GM18502 (cell line): ENCODE results near the gene MAP4K3.
"Not testable (repeated sequence)": the region's sequence is repeated elsewhere in the genome, so short reads cannot be mapped to it uniquely, and the experiment has no call there.

Experiments
- ATAC-seq: cut with Tn5 transposase; IDR thresholded peaks from one replicate; pipeline ENCODE4 v1.9.1; 2021; ENCODE audit warnings: mild to moderate bottlenecking; ENCODE audit not compliant: unreplicated experiment, poor library complexity

Gene MAP4K3

GRCh38 chr2:39413063-39413737 is 23.9 kb downstream of the MAP4K3 start:
- ATAC-seq, result peak; percentile 58

GRCh38 chr2:39411181-39411944 is 25.7 kb downstream of the MAP4K3 start:
- ATAC-seq, result no peak

GRCh38 chr2:39409697-39410389 is 27.2 kb downstream of the MAP4K3 start:
- no peak for ATAC-seq

GRCh38 chr2:39408351-39409136 is 28.5 kb downstream of the MAP4K3 start:
- peak; percentile 63 for ATAC-seq

- ATAC-seq, result no peak
These were observed 29.4 kb downstream of the MAP4K3 start for GRCh38 chr2:39407516-39408296.

- no peak for ATAC-seq
These were observed 31.7 kb downstream of the MAP4K3 start for GRCh38 chr2:39405364-39405763.

- peak; percentile 70 for ATAC-seq
These were observed 33.8 kb downstream of the MAP4K3 start for GRCh38 chr2:39403311-39403710.

GRCh38 chr2:39401319-39401718 is 35.8 kb downstream of the MAP4K3 start:
- no peak for ATAC-seq

- no peak for ATAC-seq
These were observed 37.5 kb downstream of the MAP4K3 start for GRCh38 chr2:39399570-39399969.

GRCh38 chr2:39395313-39395712 is 41.8 kb downstream of the MAP4K3 start:
- no peak for ATAC-seq

GRCh38 chr2:39394516-39394961 is 42.5 kb downstream of the MAP4K3 start:
- no peak for ATAC-seq

GRCh38 chr2:39392672-39393071 is 44.4 kb downstream of the MAP4K3 start:
- no peak for ATAC-seq

- no peak for ATAC-seq
These were observed 46.9 kb downstream of the MAP4K3 start for GRCh38 chr2:39390216-39390615.

GRCh38 chr2:39386064-39386463 is 51.0 kb downstream of the MAP4K3 start:
- no peak for ATAC-seq

GRCh38 chr2:39385172-39385571 is 51.9 kb downstream of the MAP4K3 start:
- no peak for ATAC-seq

GRCh38 chr2:39384071-39384470 is 53.0 kb downstream of the MAP4K3 start:
- not testable (repeated sequence) for ATAC-seq

- ATAC-seq, result no peak
These were observed 53.9 kb downstream of the MAP4K3 start for GRCh38 chr2:39383146-39383545.

- ATAC-seq, result no peak
These were observed 55.4 kb downstream of the MAP4K3 start for GRCh38 chr2:39381653-39382052.

- no peak for ATAC-seq
These were observed 56.4 kb downstream of the MAP4K3 start for GRCh38 chr2:39380525-39381150.
